Measurements from ENCODE around the gene RASAL2.

Gene RASAL2

DNA sequence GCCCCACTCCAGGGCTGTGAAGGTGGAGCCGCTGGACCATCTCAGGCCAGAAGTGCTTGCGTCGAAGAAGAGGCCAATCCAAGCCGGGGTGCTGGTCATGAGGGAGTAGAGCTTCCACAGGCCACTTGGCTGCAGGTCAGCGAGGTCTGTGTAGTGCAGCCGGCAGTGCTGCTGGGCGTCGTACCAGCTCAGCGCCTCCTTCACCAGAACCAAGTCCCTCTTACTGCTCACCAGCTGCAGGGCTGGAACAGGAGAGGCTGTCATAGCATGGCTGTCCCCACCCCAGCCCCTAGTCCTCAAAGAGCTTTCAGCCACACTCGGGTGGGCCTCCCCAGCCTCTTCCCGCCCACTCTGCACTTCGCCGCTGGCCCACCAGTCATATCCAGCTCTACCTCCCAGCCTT, 400.7 kb downstream of the RASAL2 start:
- no peaks in the 10 kb centered on the region for H3K9me3 Mint-ChIP-seq
- TF ChIP-seq, protein P1, sequence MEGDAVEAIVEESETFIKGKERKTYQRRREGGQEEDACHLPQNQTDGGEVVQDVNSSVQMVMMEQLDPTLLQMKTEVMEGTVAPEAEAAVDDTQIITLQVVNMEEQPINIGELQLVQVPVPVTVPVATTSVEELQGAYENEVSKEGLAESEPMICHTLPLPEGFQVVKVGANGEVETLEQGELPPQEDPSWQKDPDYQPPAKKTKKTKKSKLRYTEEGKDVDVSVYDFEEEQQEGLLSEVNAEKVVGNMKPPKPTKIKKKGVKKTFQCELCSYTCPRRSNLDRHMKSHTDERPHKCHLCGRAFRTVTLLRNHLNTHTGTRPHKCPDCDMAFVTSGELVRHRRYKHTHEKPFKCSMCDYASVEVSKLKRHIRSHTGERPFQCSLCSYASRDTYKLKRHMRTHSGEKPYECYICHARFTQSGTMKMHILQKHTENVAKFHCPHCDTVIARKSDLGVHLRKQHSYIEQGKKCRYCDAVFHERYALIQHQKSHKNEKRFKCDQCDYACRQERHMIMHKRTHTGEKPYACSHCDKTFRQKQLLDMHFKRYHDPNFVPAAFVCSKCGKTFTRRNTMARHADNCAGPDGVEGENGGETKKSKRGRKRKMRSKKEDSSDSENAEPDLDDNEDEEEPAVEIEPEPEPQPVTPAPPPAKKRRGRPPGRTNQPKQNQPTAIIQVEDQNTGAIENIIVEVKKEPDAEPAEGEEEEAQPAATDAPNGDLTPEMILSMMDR (IDR thresholded peaks at IDR 0.05; ENCODE audit: unreplicated experiment in 3 of 3): no peak
- no peak overlapping the region for H3K27ac Mint-ChIP-seq
- no peak overlapping the region for H3K4me3 Mint-ChIP-seq
- H3K27me3 Mint-ChIP-seq (ENCODE audit: low read depth): peaks cover 4% of the 10 kb centered on the region
- H3K36me3 Mint-ChIP-seq (ENCODE audit: low read depth): no peaks in the 10 kb centered on the region
- H3K4me1 Mint-ChIP-seq: no peaks in the 10 kb centered on the region

DNA sequence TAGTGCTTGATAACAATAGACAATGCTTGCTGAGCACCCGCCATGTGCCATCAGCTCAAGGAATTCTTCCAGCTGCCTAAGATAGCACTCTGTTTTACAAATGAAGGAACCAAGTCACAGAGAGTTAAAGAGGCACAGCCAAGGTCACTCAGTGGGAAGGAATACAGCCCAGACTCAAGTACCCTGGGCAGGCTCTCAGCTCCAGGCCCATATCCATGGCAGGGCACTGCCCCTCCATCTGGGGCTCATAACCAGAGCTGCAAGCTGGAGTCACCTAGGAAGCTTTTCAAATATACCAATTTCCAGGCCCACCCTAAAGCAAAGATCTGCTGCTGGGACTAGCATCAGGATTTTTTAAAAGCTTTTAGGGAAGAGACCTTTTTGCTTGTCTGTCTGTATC, 401.3 kb downstream of the RASAL2 start:
- H3K9me3 Mint-ChIP-seq: no peaks in the 10 kb centered on the region
- no peak overlapping the region for H3K27ac Mint-ChIP-seq
- H3K27me3 Mint-ChIP-seq (ENCODE audit: low read depth): peaks cover 3% of the 10 kb centered on the region
- TF ChIP-seq, protein P1 (IDR thresholded peaks at IDR 0.05; ENCODE audit: unreplicated experiment in 3 of 3): no peak
- no peaks in the 10 kb centered on the region for H3K4me1 Mint-ChIP-seq
- H3K4me3 Mint-ChIP-seq: no peak overlapping the region
- no peaks in the 10 kb centered on the region for H3K36me3 Mint-ChIP-seq (ENCODE audit: low read depth)

DNA sequence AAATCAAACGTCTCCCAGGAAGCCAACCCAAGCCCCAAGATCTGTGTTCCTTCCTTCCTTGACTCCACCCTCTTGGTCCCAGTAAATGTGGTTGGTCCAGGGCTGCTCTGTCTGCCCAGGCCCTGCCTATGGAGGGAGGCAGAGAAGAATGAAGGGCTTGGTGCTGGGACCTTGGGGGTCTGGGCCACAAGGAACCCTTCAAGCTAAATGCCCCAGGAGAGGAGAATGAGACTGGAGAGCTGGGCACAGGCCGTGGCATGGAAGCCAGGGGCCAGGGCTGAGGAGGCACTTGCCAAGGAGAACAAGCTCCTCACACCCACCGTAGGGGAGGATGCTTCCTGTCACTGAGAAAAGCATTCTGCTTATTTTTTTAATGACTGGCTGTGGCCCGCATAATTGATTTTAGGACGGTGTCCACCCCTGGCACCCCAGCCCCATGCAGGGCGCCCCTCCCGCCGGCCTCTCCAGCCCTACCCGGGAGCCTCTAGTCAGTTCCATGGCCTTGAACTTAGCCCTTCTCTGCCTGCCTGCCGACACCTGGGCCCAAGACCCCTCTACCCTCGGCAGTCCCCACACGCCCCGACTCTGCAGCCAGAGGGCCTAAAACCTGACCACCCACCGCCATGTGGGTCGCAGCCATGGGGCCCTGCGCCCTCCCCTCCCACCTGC, 402.0 kb downstream of the RASAL2 start:
- TF ChIP-seq, protein P1 (IDR thresholded peaks at IDR 0.05; ENCODE audit: unreplicated experiment in 3 of 3): no peak
- Mint-ChIP-seq H3K27ac (no peak overlapping the region), H3K4me3 (no peak overlapping the region), H3K36me3 (ENCODE audit: low read depth) (no peaks in the 10 kb centered on the region), H3K27me3 (ENCODE audit: low read depth) (peaks cover 2% of the 10 kb centered on the region), H3K9me3 (no peaks in the 10 kb centered on the region), H3K4me1 (no peaks in the 10 kb centered on the region)

DNA sequence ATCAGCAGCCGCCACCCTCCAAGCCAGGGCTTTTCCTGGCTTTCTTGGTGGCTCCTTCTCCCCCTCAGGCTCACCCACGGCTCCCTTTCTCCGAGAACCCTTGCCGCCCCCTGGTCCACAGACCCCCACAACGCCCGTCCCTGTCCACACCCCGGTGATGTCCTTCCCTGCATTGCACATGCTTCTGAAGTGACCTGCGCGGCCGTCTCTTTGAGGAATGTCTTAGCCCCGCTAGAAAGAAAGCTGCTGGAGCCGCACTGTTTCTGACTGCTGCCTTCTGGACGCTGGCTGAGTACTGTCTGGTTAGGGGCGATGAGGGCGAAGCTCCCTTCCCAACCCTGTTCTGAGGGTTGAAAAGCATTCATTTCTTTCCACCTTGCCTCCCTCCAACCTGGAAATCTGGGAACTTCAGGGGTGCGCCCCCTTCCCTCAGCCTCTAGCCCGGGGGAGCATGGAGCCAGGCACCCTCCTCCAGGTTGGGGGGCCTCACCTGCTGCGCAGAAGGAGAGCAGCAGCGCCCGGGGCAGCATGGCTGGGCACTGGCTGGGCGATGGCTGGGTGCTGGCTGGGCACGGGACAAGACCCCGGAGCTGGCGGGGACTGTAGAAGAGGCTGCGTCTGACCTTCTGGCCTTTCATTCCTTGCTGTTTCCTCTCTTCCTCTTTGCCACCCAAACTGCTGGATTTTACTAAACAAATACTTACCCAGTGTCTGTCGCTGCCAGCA, 402.7 kb downstream of the RASAL2 start, which contains the start of gene CLEC20A:
TSS of gene CLEC20A (minus strand) at position 555 of the 726 bp plus-strand sequence. CDS start at position 530, 25 bp downstream.
- Mint-ChIP-seq H3K9me3 (no peaks in the 10 kb centered on the region), H3K4me3 (no peak within 1 kb of the TSS), H3K27me3 (ENCODE audit: low read depth) (peaks cover 5% of the 10 kb centered on the region), H3K36me3 (ENCODE audit: low read depth) (no peaks in the 10 kb centered on the region), H3K27ac (no peak within 1 kb of the TSS), H3K4me1 (no peaks in the 10 kb centered on the region)
- TF ChIP-seq, protein P1 (IDR thresholded peaks at IDR 0.05; ENCODE audit: unreplicated experiment in 3 of 3): no peak

DNA sequence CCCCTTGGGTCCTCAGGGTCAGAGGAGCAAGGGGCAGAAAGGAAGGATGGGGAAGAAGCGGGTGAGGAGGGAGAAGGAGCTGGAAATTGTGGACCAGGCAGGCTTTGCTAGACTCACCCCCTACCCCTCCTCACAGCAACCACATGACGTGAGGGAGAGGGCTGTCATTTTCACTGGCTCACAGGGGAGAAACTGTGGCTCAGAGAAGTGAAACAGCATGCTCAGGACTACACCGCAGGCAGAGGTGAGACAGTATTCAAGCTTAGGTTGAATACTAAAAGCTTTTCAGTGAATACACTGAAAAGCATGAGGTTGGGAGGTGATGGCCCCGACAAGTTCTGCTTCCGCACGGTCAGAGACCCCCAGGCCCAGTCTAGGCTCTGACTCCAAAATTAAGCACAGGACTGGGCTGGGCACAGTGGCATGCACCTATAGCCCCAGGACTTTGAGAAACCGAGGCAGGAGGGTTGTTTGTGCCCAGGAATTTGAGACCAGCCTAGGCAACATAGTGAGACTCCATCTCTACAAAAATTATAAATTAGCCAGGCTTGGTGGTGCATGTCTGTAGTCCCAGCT, 404.1 kb downstream of the RASAL2 start:
- TF ChIP-seq, protein P1 (IDR thresholded peaks at IDR 0.05; ENCODE audit: unreplicated experiment in 3 of 3): no peak
- Mint-ChIP-seq H3K27ac (no peak overlapping the region), H3K4me1 (no peaks in the 10 kb centered on the region), H3K36me3 (ENCODE audit: low read depth) (no peaks in the 10 kb centered on the region), H3K27me3 (ENCODE audit: low read depth) (peaks cover 5% of the 10 kb centered on the region), H3K4me3 (no peak overlapping the region), H3K9me3 (no peaks in the 10 kb centered on the region)

Measured in nephron (organoid).